ENCODE data around the gene IGSF21. TPM values are rescaled to one million over a fixed set of nuclear protein-coding genes. Genes with fewer than 3 reads are reported as not detected.

The IGSF21 gene
- total RNA-seq, 1 donor from 2014 or later: not detected

GRCh38 chr1:18407166-18408045 is 299.8 kb downstream of the IGSF21 start:
- no peak for DNase-seq (ENCODE audit: low read depth)
- TF ChIP-seq CTCF (conservative IDR thresholded peaks at IDR 0.05; ENCODE audit: low read depth, low read length): no peak
- no peak overlapping the region for H3K4me3 ChIP-seq (ENCODE audit: low read depth, low read length)

GRCh38 chr1:18408656-18409370 is 301.2 kb downstream of the IGSF21 start:
- DNase-seq (ENCODE audit: low read depth): no peak
- no peak for TF ChIP-seq CTCF (conservative IDR thresholded peaks at IDR 0.05; ENCODE audit: low read depth, low read length)
- H3K4me3 ChIP-seq (ENCODE audit: low read depth, low read length): no peak overlapping the region

GRCh38 chr1:18409609-18410237 is 302.1 kb downstream of the IGSF21 start:
- no peak for DNase-seq (ENCODE audit: low read depth)
- TF ChIP-seq CTCF (conservative IDR thresholded peaks at IDR 0.05; ENCODE audit: low read depth, low read length): no peak

GRCh38 chr1:18410407-18410806 is 302.8 kb downstream of the IGSF21 start:
- no peak overlapping the region for H3K4me3 ChIP-seq (ENCODE audit: low read depth, low read length)
- no peak for DNase-seq (ENCODE audit: low read depth)
- no peak for TF ChIP-seq CTCF (conservative IDR thresholded peaks at IDR 0.05; ENCODE audit: low read depth, low read length)

More at GRCh38 chr1:18409609-18410237, 302.1 kb downstream of the IGSF21 start:
- H3K4me3 ChIP-seq (ENCODE audit: low read depth, low read length): no peak overlapping the region

GRCh38 chr1:18411321-18411720 is 303.7 kb downstream of the IGSF21 start:
- no peak for TF ChIP-seq CTCF (conservative IDR thresholded peaks at IDR 0.05; ENCODE audit: low read depth, low read length)
- no peak overlapping the region for H3K4me3 ChIP-seq (ENCODE audit: low read depth, low read length)
- DNase-seq (ENCODE audit: low read depth): no peak

GRCh38 chr1:18411820-18412641 is 304.4 kb downstream of the IGSF21 start:
- no peak for DNase-seq (ENCODE audit: low read depth)
- H3K4me3 ChIP-seq (ENCODE audit: low read depth, low read length): no peak overlapping the region
- TF ChIP-seq CTCF (conservative IDR thresholded peaks at IDR 0.05; ENCODE audit: low read depth, low read length): no peak
